Prostate gland (tissue), 2 donors: ENCODE results near the gene CROCC2. TPM values are rescaled to one million over a fixed set of nuclear protein-coding genes. Genes with fewer than 3 reads are reported as not detected.

ENCODE experiments used
- DNase-seq: peaks from one replicate; pipeline ENCODE4 v3.0.0-alpha.2; 2019; ENCODE audit warnings: low spot score
- H3K27ac ChIP-seq, 2 donors: fragments of 200-600 bp; sonication (generic); 2 replicates each; pipeline ENCODE4 v1.5.1; 2017 to 2019
- H3K27me3 ChIP-seq: fragments of 200-600 bp; sonication (generic); replicated peaks from 2 replicates; pipeline ENCODE4 v1.5.1; 2019; ENCODE audit not compliant: insufficient read depth
- H3K36me3 ChIP-seq, 2 donors: fragments of 200-600 bp; sonication (generic); 1 replicate in 1 of 2; 2 replicates in 1 of 2; pipeline versions ENCODE4 v1.5.1 to v1.8.1; 2017 to 2019
- H3K4me1 ChIP-seq: fragments of 200-600 bp; sonication (generic); replicated peaks from 2 replicates; pipeline ENCODE4 v1.5.1; 2019
- H3K4me3 ChIP-seq, 2 donors: fragments of 200-600 bp; sonication (generic); 2 replicates each; pipeline ENCODE4 v1.5.1; 2017 to 2019
- H3K9me3 ChIP-seq: fragments of 200-600 bp; sonication (generic); 2 replicates; pipeline ENCODE4 v1.5.1; 2017
- POLR2A ChIP-seq: fragments of 450-650 bp; IDR thresholded peaks from one replicate; pipeline ENCODE4 v1.6.1; 2016; ENCODE audit warnings: antibody characterized with exemption, mild to moderate bottlenecking
- POLR2AphosphoS5 ChIP-seq: sonication (generic); formaldehyde crosslinking; IDR thresholded peaks from one replicate; pipeline ENCODE4 v1.6.1; 2017; ENCODE audit warnings: antibody characterized with exemption
- WGBS: methylation state at CpG from one replicate; pipeline ENCODE4 v1.1.5; 2018; 5-methylcytosine and 5-hydroxymethylcytosine counted together
- intact Hi-C: fragments of 100-400 bp; cut with DNase I; formaldehyde crosslinking; loops from one replicate; pipeline ENCODE4 v1.14.2; 2022
- total RNA-seq, 2 donors: library from RNA; depleted of rRNA; stranded (reverse); fragments of >200 nt; gene quantifications; one replicate each; pipeline ENCODE4 v1.1.0, GENCODE V29; 2016
- TF ChIP-seq, protein P1 (sequence below), 4 experiments: fragments of 200-600 bp in 2 of 4; fragments of 450-650 bp in 2 of 4; sonication (generic) in 2 of 4; IDR thresholded peaks; 1 replicate in 3 of 4; 2 replicates in 1 of 4; pipeline ENCODE4 v1.5.1; 2016 to 2019; ENCODE audit warnings: antibody characterized with exemption in 4 of 4, mild to moderate bottlenecking in 2 of 4, moderate library complexity in 2 of 4

CROCC2 gene
- total RNA-seq, 2 donors from 2014 or later = 0.23 TPM; not detected in 1

DNA sequence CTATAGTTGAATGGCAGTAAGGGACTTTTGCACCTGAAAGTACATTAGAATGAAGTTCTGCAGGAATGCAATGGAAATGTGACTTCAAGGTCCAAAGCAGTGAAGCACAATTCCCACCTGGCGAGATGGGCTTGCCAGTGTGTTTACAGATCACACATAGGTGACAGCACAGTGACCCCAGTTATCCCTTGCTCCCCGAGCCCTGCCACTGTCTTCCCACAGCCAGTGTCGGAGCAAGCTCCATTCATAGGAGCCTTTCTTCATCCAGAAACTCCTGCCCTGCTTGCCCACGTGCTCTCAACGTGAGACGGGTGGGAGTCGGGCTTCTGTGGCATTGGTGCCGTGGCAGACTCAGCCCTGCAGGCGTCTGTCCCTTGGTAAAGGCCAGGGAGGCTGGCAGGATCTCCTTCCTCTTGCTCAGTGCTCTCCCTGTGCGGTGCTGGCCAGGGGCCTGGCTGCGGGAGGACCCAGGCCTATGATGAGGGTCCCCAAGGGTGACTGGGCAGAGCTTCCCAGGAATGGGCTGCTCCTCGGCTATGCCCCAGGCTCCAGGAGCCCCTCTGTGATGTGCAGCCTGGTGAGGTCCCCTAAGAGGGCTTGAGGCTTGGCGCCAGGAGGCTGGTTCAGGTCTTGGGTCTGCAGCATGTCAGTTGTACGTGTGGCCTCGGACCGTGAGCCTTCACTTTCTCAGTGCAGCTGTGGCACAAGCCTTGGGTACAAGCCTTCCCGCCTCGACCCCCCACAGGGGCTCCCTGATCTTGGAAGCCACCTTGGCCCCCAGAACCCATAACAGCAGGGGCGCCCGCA is 132.4 kb downstream of the CROCC2 start:
- Histone ChIP-seq H3K9me3 (no peaks in the 10 kb centered on the region), H3K36me3 (no peaks in the 10 kb centered on the region), H3K27ac (no peak overlapping the region), H3K27me3 (no peaks in the 10 kb centered on the region), H3K4me3 (no peak overlapping the region), H3K4me1 (no peaks in the 10 kb centered on the region)
- 94% methylated on average over 18 of the region's 20 CpGs for WGBS
- intact Hi-C loops = no loop called here
- TF ChIP-seq POLR2AphosphoS5 = no peak
- no peak for TF ChIP-seq POLR2A
- TF ChIP-seq, protein P1, sequence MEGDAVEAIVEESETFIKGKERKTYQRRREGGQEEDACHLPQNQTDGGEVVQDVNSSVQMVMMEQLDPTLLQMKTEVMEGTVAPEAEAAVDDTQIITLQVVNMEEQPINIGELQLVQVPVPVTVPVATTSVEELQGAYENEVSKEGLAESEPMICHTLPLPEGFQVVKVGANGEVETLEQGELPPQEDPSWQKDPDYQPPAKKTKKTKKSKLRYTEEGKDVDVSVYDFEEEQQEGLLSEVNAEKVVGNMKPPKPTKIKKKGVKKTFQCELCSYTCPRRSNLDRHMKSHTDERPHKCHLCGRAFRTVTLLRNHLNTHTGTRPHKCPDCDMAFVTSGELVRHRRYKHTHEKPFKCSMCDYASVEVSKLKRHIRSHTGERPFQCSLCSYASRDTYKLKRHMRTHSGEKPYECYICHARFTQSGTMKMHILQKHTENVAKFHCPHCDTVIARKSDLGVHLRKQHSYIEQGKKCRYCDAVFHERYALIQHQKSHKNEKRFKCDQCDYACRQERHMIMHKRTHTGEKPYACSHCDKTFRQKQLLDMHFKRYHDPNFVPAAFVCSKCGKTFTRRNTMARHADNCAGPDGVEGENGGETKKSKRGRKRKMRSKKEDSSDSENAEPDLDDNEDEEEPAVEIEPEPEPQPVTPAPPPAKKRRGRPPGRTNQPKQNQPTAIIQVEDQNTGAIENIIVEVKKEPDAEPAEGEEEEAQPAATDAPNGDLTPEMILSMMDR (IDR thresholded peaks at IDR 0.05) = no peak
- DNase-seq = no peak

DNA sequence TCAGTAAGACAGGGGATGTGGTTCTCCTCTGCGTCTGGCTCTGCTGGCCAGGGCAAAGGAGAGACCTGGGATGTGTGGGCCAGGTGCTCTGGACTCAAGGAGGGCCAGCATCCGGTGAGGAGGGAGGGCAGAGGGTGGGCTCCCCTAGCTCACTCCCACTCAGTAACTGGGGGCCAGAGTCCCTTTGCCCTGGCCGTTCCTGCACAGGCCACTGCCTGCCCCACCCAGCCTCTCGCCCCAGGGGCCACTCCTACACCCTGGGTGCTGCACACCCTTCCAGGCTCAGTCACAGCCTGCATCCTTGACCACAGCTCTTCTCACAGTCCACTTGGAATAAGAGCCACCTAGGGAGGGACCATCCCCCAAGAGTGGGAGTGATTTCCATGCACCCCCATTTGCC is 133.3 kb downstream of the CROCC2 start:
- Histone ChIP-seq H3K27ac (no peak overlapping the region), H3K9me3 (no peaks in the 10 kb centered on the region), H3K36me3 (no peaks in the 10 kb centered on the region), H3K27me3 (no peaks in the 10 kb centered on the region), H3K4me1 (no peaks in the 10 kb centered on the region), H3K4me3 (no peak overlapping the region)
- no peak for DNase-seq
- WGBS = 97% methylated on average over 4 of the region's 4 CpGs
- intact Hi-C loops = no loop called here
- TF ChIP-seq POLR2AphosphoS5 (no peak), POLR2A (no peak)

DNA sequence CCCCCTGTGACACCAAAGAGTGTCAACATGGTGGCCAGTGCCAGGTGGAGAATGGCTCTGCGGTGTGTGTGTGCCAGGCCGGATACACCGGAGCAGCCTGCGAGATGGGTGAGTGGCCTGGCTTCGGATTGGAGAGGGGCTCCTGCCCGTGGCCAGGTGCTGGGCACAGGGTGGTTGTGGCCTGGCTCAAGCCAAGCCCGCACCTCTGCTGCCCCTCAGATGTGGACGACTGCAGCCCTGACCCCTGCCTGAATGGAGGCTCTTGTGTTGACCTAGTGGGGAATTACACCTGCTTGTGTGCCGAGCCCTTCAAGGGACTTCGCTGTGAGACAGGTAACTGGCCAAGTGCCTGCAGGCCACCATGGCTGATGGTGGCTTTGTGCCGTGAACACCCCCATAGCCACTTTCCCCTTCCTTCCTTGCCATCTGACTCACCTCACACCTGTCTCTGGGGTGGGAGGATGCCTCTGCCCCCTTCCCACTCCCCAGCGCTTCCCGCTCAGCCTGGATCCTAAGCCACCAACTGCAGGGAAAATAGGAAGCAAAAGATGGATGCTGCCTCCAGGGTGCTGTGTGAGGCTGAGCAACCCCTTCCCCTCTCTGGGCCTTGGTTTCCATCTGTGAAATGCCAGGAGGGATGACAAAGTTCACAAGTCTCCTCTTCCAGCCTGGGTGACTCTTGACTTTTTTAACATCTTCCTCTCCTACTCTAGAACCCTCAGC is 134.1 kb downstream of the CROCC2 start:
- TF ChIP-seq, protein P1 (IDR thresholded peaks at IDR 0.05) = no peak
- TF ChIP-seq POLR2A (no peak), POLR2AphosphoS5 (no peak)
- no peaks in the 10 kb centered on the region for H3K36me3 ChIP-seq
- no peak for DNase-seq
- intact Hi-C loops = no loop called here
- no peak overlapping the region for H3K4me3 ChIP-seq
- no peaks in the 10 kb centered on the region for H3K4me1 ChIP-seq
- no peak overlapping the region for H3K27ac ChIP-seq
- 91% methylated on average over 13 of the region's 13 CpGs for WGBS
- no peaks in the 10 kb centered on the region for H3K27me3 ChIP-seq
- no peaks in the 10 kb centered on the region for H3K9me3 ChIP-seq

GRCh38 chr2:241041589-241042158 is 135.5 kb downstream of the CROCC2 start:
- 70% methylated on average over 5 of the region's 5 CpGs for WGBS
- intact Hi-C loops = no loop called here
- TF ChIP-seq POLR2A (no peak), POLR2AphosphoS5 (no peak)
- TF ChIP-seq, protein P1 (IDR thresholded peaks at IDR 0.05) = no peak
- no peak for DNase-seq
- Histone ChIP-seq H3K9me3 (no peaks in the 10 kb centered on the region), H3K4me1 (no peaks in the 10 kb centered on the region), H3K4me3 (no peak overlapping the region), H3K36me3 (no peaks in the 10 kb centered on the region), H3K27ac (no peak overlapping the region), H3K27me3 (no peaks in the 10 kb centered on the region)

Other genes with a start within 250 kb of the CROCC2 start
- not detected for gene AQP12B, start 223.5 kb upstream of the CROCC2 start, total RNA-seq
- gene AQP12A, start 214.5 kb upstream of the CROCC2 start, total RNA-seq = not detected
- gene KIF1A, start 86.1 kb upstream of the CROCC2 start, total RNA-seq = 10 to 100 TPM; 18.9 to 55.8 TPM
- not detected for gene AGXT, start 37.5 kb upstream of the CROCC2 start, total RNA-seq
- gene MAB21L4, start 10.2 kb upstream of the CROCC2 start, total RNA-seq = 1 to 10 TPM; 1.1 to 3.5 TPM
- gene SNED1, start 92.3 kb downstream of the CROCC2 start, total RNA-seq = 100 to 1,000 TPM in 1 of 2 donors, 10 to 100 TPM in 1; 32.0 to 115 TPM
- gene MTERF4, start 196.0 kb downstream of the CROCC2 start, total RNA-seq = 10 to 100 TPM; 91.3 to 98.5 TPM
- gene PASK, start 243.1 kb downstream of the CROCC2 start, total RNA-seq = 100 to 1,000 TPM in 1 of 2 donors, 10 to 100 TPM in 1; 49.2 to 200 TPM
- 10 to 100 TPM; 50.0 to 91.3 TPM for gene PPP1R7, start 244.1 kb downstream of the CROCC2 start, total RNA-seq